ENCODE measurements around the gene CCDC112.

Gene CCDC112

GRCh38 chr5:115338851-115339250 is 42.4 kb upstream of the CCDC112 start:
- Histone ChIP-seq H3K4me3 (replicated peaks; ENCODE audit: low read depth, low read length) (no peak overlapping the region), H3K36me3 (ENCODE audit: control insufficient read depth, insufficient read depth, low read length) (no peaks in the 10 kb centered on the region), H3K27me3 (replicated peaks; ENCODE audit: control insufficient read depth, insufficient read depth, low read length) (no peaks in the 10 kb centered on the region)
- no peak for DNase-seq (ENCODE audit: extremely low read depth, insufficient read length)
- no peak for TF ChIP-seq CTCF (IDR thresholded peaks at IDR 0.05; ENCODE audit: insufficient read depth, low read length, poor library complexity, severe bottlenecking)

- no peak overlapping the region for H3K4me3 ChIP-seq (replicated peaks; ENCODE audit: low read depth, low read length)
- DNase-seq (ENCODE audit: extremely low read depth, insufficient read length) = no peak
- no peaks in the 10 kb centered on the region for H3K36me3 ChIP-seq (ENCODE audit: control insufficient read depth, insufficient read depth, low read length)
- TF ChIP-seq CTCF (IDR thresholded peaks at IDR 0.05; ENCODE audit: insufficient read depth, low read length, poor library complexity, severe bottlenecking) = no peak
- no peaks in the 10 kb centered on the region for H3K27me3 ChIP-seq (replicated peaks; ENCODE audit: control insufficient read depth, insufficient read depth, low read length)
Measured at GRCh38 chr5:115337882-115338281, 41.4 kb upstream of the CCDC112 start.

- no peaks in the 10 kb centered on the region for H3K36me3 ChIP-seq (ENCODE audit: control insufficient read depth, insufficient read depth, low read length)
- no peak for DNase-seq (ENCODE audit: extremely low read depth, insufficient read length)
- H3K4me3 ChIP-seq (replicated peaks; ENCODE audit: low read depth, low read length) = no peak overlapping the region
- no peaks in the 10 kb centered on the region for H3K27me3 ChIP-seq (replicated peaks; ENCODE audit: control insufficient read depth, insufficient read depth, low read length)
- TF ChIP-seq CTCF (IDR thresholded peaks at IDR 0.05; ENCODE audit: insufficient read depth, low read length, poor library complexity, severe bottlenecking) = no peak
Measured at GRCh38 chr5:115336964-115337363, 40.5 kb upstream of the CCDC112 start.

GRCh38 chr5:115336201-115336720 is 39.8 kb upstream of the CCDC112 start:
- Histone ChIP-seq H3K36me3 (ENCODE audit: control insufficient read depth, insufficient read depth, low read length) (no peaks in the 10 kb centered on the region), H3K4me3 (replicated peaks; ENCODE audit: low read depth, low read length) (no peak overlapping the region), H3K27me3 (replicated peaks; ENCODE audit: control insufficient read depth, insufficient read depth, low read length) (no peaks in the 10 kb centered on the region)
- no peak for TF ChIP-seq CTCF (IDR thresholded peaks at IDR 0.05; ENCODE audit: insufficient read depth, low read length, poor library complexity, severe bottlenecking)
- DNase-seq (ENCODE audit: extremely low read depth, insufficient read length) = no peak

GRCh38 chr5:115335301-115335700 is 38.8 kb upstream of the CCDC112 start:
- DNase-seq (ENCODE audit: extremely low read depth, insufficient read length) = no peak
- Histone ChIP-seq H3K27me3 (replicated peaks; ENCODE audit: control insufficient read depth, insufficient read depth, low read length) (no peaks in the 10 kb centered on the region), H3K4me3 (replicated peaks; ENCODE audit: low read depth, low read length) (no peak overlapping the region), H3K36me3 (ENCODE audit: control insufficient read depth, insufficient read depth, low read length) (no peaks in the 10 kb centered on the region)
- TF ChIP-seq CTCF (IDR thresholded peaks at IDR 0.05; ENCODE audit: insufficient read depth, low read length, poor library complexity, severe bottlenecking) = no peak

- TF ChIP-seq CTCF (IDR thresholded peaks at IDR 0.05; ENCODE audit: insufficient read depth, low read length, poor library complexity, severe bottlenecking) = no peak
- Histone ChIP-seq H3K36me3 (ENCODE audit: control insufficient read depth, insufficient read depth, low read length) (no peaks in the 10 kb centered on the region), H3K4me3 (replicated peaks; ENCODE audit: low read depth, low read length) (no peak overlapping the region), H3K27me3 (replicated peaks; ENCODE audit: control insufficient read depth, insufficient read depth, low read length) (no peaks in the 10 kb centered on the region)
- peak; percentile 17 for DNase-seq (ENCODE audit: extremely low read depth, insufficient read length)
Measured at GRCh38 chr5:115333164-115333563, 36.7 kb upstream of the CCDC112 start.
